ENCODE data around the gene HSP90AB1. TPM values are rescaled to one million over a fixed set of nuclear protein-coding genes. Genes with fewer than 3 reads are reported as not detected.
A peak's percentile ranks its signal among the peaks of the same experiment; 100 is the strongest.

The HSP90AB1 gene
- total RNA-seq, 1 donor from 2014 or later = 914 TPM

DNA sequence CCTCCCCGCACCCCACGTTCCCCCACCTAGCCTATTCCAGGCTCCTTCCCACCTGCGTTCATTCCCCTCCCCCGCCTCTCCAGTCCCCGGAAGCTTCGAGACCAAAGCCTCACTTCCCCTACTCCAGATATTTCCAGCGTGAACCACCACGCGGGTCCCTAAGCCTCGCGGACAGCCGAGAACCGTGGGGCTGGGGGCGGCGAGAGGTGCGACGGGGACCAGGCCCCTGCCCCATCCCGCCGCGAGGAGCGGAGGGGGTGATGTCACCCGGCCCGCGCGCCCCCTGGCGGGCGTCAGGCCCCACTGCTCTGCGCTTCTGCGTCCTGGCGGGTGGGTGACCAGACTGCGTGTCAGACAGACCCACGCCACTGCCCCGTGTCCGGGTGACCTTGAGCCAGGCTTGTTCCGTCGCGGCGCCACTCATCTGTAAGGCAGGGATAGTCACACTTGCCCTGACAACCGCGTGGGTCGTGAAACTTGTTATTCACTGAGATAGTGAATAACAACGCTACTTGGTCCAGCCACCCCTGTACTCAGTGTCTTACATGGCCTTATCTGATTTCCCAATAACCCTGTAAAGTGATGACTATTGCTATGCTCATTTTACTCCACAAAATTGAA lies 9.0 kb upstream of the HSP90AB1 start:
- peak overlapping the region; percentile 97 for H3K27ac Mint-ChIP-seq (ENCODE audit: unreplicated experiment)
- H3K79me2 ChIP-seq (ENCODE audit: insufficient read depth, low read length) = no peaks in the 10 kb centered on the region
- H3K9ac ChIP-seq (ENCODE audit: low read length) = peak overlapping the region; percentile 91
- H3K4me3 Mint-ChIP-seq (ENCODE audit: unreplicated experiment) = peak overlapping the region; percentile 84
- H3K9me3 Mint-ChIP-seq (ENCODE audit: unreplicated experiment) = no peaks in the 10 kb centered on the region
- FAIRE-seq (no peak), DNase-seq (ENCODE audit: low read depth) (no peak)
- H3K4me1 ChIP-seq (ENCODE audit: insufficient read depth, low read length) = peaks cover 35% of the 10 kb centered on the region
- H3K27me3 Mint-ChIP-seq (ENCODE audit: low read depth, unreplicated experiment) = peaks cover 4% of the 10 kb centered on the region
- H3K9me3 ChIP-seq (ENCODE audit: insufficient read depth, low read depth, low read length) = no peaks in the 10 kb centered on the region
- H3K27me3 ChIP-seq (ENCODE audit: insufficient read depth, low read length) = no peaks in the 10 kb centered on the region
- H3K27ac ChIP-seq (ENCODE audit: low read depth, low read length) = peak overlapping the region; percentile 85
- no peaks in the 10 kb centered on the region for H3K36me3 Mint-ChIP-seq (ENCODE audit: low read depth, unreplicated experiment)
- no peak for TF ChIP-seq EZH2 (IDR thresholded peaks at IDR 0.05; ENCODE audit: insufficient read depth, low read length)
- TF ChIP-seq, protein P1, sequence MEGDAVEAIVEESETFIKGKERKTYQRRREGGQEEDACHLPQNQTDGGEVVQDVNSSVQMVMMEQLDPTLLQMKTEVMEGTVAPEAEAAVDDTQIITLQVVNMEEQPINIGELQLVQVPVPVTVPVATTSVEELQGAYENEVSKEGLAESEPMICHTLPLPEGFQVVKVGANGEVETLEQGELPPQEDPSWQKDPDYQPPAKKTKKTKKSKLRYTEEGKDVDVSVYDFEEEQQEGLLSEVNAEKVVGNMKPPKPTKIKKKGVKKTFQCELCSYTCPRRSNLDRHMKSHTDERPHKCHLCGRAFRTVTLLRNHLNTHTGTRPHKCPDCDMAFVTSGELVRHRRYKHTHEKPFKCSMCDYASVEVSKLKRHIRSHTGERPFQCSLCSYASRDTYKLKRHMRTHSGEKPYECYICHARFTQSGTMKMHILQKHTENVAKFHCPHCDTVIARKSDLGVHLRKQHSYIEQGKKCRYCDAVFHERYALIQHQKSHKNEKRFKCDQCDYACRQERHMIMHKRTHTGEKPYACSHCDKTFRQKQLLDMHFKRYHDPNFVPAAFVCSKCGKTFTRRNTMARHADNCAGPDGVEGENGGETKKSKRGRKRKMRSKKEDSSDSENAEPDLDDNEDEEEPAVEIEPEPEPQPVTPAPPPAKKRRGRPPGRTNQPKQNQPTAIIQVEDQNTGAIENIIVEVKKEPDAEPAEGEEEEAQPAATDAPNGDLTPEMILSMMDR (IDR thresholded peaks at IDR 0.05; ENCODE audit: insufficient read depth, low read depth, low read length) = peak; percentile 69
- H3K36me3 ChIP-seq (ENCODE audit: insufficient read depth, low read length) = no peaks in the 10 kb centered on the region
- H2AFZ ChIP-seq (ENCODE audit: low read depth, low read length) = peak overlapping the region; percentile 85
- peak overlapping the region; percentile 95 for H3K4me2 ChIP-seq (ENCODE audit: low read length)
- H3K4me1 Mint-ChIP-seq (ENCODE audit: low read depth, unreplicated experiment) = peaks cover 29% of the 10 kb centered on the region
- peak overlapping the region; percentile 54 for H3K4me3 ChIP-seq (ENCODE audit: insufficient read depth, low read depth, low read length)
- H4K20me1 ChIP-seq (ENCODE audit: insufficient read depth, low read length) = no peaks in the 10 kb centered on the region

DNA sequence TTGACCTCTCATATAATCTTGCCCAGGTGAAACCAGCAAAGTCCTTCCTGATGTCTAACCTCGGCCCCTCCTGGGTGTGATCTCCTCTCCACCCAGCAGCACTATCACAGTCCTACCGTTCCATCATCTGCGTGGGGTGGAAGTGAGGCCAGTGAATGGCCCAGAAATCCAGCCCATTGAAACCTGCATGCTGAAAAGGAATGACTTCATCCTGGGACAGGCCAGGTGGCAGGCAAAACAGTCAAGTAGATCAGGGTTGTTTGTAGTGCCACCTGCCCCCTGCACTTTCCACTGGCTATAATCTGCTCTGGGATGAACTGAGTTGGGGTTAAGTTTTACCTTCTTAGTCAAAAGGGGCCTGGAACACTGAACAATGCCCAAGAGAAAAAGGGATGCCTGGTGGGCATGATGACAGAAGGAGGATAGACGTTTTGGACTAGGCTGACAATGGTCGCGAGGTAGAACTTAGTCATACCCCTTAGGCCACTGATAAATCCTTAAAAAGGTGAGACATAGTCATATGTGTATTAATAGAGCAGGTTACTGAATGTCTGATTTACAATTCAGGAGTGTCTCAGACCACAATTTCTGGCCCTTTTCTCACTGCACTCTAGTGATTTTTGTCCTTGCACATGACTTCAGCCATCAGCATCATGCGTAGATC lies 8.1 kb upstream of the HSP90AB1 start:
- no peak for FAIRE-seq

More for the DNA sequence above, 8.1 kb upstream of the HSP90AB1 start:
- Histone ChIP-seq H3K27ac (ENCODE audit: low read depth, low read length) (no peak overlapping the region), H3K27me3 (ENCODE audit: insufficient read depth, low read length) (no peaks in the 10 kb centered on the region), H2AFZ (ENCODE audit: low read depth, low read length) (no peak overlapping the region), H3K36me3 (ENCODE audit: insufficient read depth, low read length) (no peaks in the 10 kb centered on the region), H3K4me2 (ENCODE audit: low read length) (no peak overlapping the region), H4K20me1 (ENCODE audit: insufficient read depth, low read length) (no peaks in the 10 kb centered on the region), H3K9me3 (ENCODE audit: insufficient read depth, low read depth, low read length) (no peaks in the 10 kb centered on the region), H3K4me3 (ENCODE audit: insufficient read depth, low read depth, low read length) (no peak overlapping the region), H3K9ac (ENCODE audit: low read length) (no peak overlapping the region), H3K79me2 (ENCODE audit: insufficient read depth, low read length) (no peaks in the 10 kb centered on the region), H3K4me1 (ENCODE audit: insufficient read depth, low read length) (peaks cover 32% of the 10 kb centered on the region)
- TF ChIP-seq EZH2 (IDR thresholded peaks at IDR 0.05; ENCODE audit: insufficient read depth, low read length) = no peak
- TF ChIP-seq, protein P1 (IDR thresholded peaks at IDR 0.05; ENCODE audit: insufficient read depth, low read depth, low read length) = no peak
- peaks cover 3% of the 10 kb centered on the region for H3K27me3 Mint-ChIP-seq (ENCODE audit: low read depth, unreplicated experiment)
- DNase-seq (ENCODE audit: low read depth) = no peak
- H3K27ac Mint-ChIP-seq (ENCODE audit: unreplicated experiment) = peak overlapping the region; percentile 43
- H3K4me3 Mint-ChIP-seq (ENCODE audit: unreplicated experiment) = peak overlapping the region; percentile 3
- H3K9me3 Mint-ChIP-seq (ENCODE audit: unreplicated experiment) = no peaks in the 10 kb centered on the region
- H3K4me1 Mint-ChIP-seq (ENCODE audit: low read depth, unreplicated experiment) = peaks cover 29% of the 10 kb centered on the region
- H3K36me3 Mint-ChIP-seq (ENCODE audit: low read depth, unreplicated experiment) = no peaks in the 10 kb centered on the region

Data from astrocyte (in vitro differentiated cells and primary cell).